BJ (cell line): Measurements from ENCODE around the gene C2orf78. TPM values are rescaled to one million over a fixed set of nuclear protein-coding genes. Genes with fewer than 3 reads are reported as not detected.
A peak's percentile ranks its signal among the peaks of the same experiment; 100 is the strongest.
"Not testable (repeated sequence)": the region's sequence is repeated elsewhere in the genome, so short reads cannot be mapped to it uniquely, and the experiment has no call there.

Experiments
- CTCF ChIA-PET: fragments of 350-600 bp; formaldehyde crosslinking; extraction: SDS; loops from one replicate; lab custom pipeline; 2021; ENCODE audit warnings: antibody characterized with exemption, inconsistent platforms; lab: Yijun Ruan, JAX
- POLR2A ChIA-PET: fragments of 300-600 bp; sonication (Branson Sonifier 250); formaldehyde crosslinking; extraction: SDS; loops from one replicate; lab custom pipeline; 2021; ENCODE audit warnings: antibody characterized with exemption; lab: Charles Lee
- DNase-seq: peaks from one replicate; pipeline ENCODE4 v3.0.0-alpha.2; 2011; ENCODE audit warnings: low read depth
- H3K27me3 ChIP-seq: 2 replicates; pipeline ENCODE4 v1.6.0; 2011; ENCODE audit warnings: low read length; ENCODE audit not compliant: control insufficient read depth, insufficient read depth
- H3K36me3 ChIP-seq: 2 replicates; pipeline ENCODE4 v1.5.1; 2011; ENCODE audit warnings: low read length; ENCODE audit not compliant: control insufficient read depth, insufficient read depth
- H3K4me3 ChIP-seq: 2 replicates; pipeline ENCODE4 v1.5.1; 2011; ENCODE audit warnings: low read depth, mild to moderate bottlenecking, control low read depth, low read length
- CTCF ChIP-seq: IDR thresholded peaks from 2 replicates; pipeline ENCODE4 v1.5.1; 2011; ENCODE audit warnings: low read depth, mild to moderate bottlenecking, control low read depth, inconsistent platforms, low read length, moderate library complexity; ENCODE audit not compliant: insufficient read depth
- polyA plus RNA-seq: library from polyadenylated mRNA; depleted of rRNA; stranded (reverse); fragments of >200 nt; gene quantifications from 2 replicates; pipeline ENCODE4 v1.2.3, GENCODE V29; 2011

Gene C2orf78
- polyA plus RNA-seq, 1 experiment, result not detected

- POLR2A ChIA-PET, result no interaction called here
- H3K27me3 ChIP-seq, result no peaks in the 10 kb centered on the region
- CTCF ChIA-PET, result interaction anchor here (0.6 to 0.9 kb wide), 2 partner anchors 30 to 470 kb away, joined by 3 to 4 read pairs; no protein-coding TSS in a partner anchor
- peaks cover 2% of the 10 kb centered on the region; the same call in 1 of the 2 replicates for H3K36me3 ChIP-seq
- peak; percentile 70 for DNase-seq
- peak within 1 kb of the TSS; percentile 100 for H3K4me3 ChIP-seq
- TF ChIP-seq CTCF, result peak; percentile 96
Measured at GRCh38 chr2:73779467-73780236, 4.3 kb upstream of the C2orf78 start, which contains the start of gene DUSP11. Gene DUSP11, minus strand, starts transcription at chr2:73780103. Its CDS starts 129 bp downstream, at chr2:73779974.

GRCh38 chr2:73780237-73780582 is 3.8 kb upstream of the C2orf78 start:
- DNase-seq, result no peak
- CTCF ChIA-PET, result no interaction called here
- Histone ChIP-seq H3K4me3 (peak overlapping the region; percentile 100), H3K36me3 (0 out of 2 replicates have a peak, but pooled peaks cover 2% of the 10 kb centered on the region), H3K27me3 (no peaks in the 10 kb centered on the region)
- POLR2A ChIA-PET, result no interaction called here
- no peak for TF ChIP-seq CTCF

GRCh38 chr2:73783402-73783801 is 581 bp upstream of the C2orf78 start:
- H3K4me3 ChIP-seq, POLR2A ChIA-PET, CTCF ChIA-PET: not testable (repeated sequence)

GRCh38 chr2:73811878-73812277 is 27.9 kb downstream of the C2orf78 start:
- TF ChIP-seq CTCF, result no peak
- POLR2A ChIA-PET, result interaction anchor here (0.6 kb wide), 1 partner anchor 526 kb away, joined by 4 read pairs; no protein-coding TSS in a partner anchor
- Histone ChIP-seq H3K36me3 (no peaks in the 10 kb centered on the region), H3K27me3 (peaks cover 13% of the 10 kb centered on the region), H3K4me3 (no peak overlapping the region)
- no peak for DNase-seq
- CTCF ChIA-PET, result interaction anchor here (1.7 kb wide), 1 partner anchor 12 kb away, joined by 11 read pairs; no protein-coding TSS in a partner anchor

More at GRCh38 chr2:73783402-73783801, 581 bp upstream of the C2orf78 start:
- not testable (repeated sequence) for H3K36me3 ChIP-seq, DNase-seq, H3K27me3 ChIP-seq

- H3K27me3 ChIP-seq, result peaks cover 13% of the 10 kb centered on the region
- no peak for DNase-seq
- ChIA-PET POLR2A (no interaction called here), CTCF (interaction anchor here (1.7 kb wide), 1 partner anchor 11 kb away, joined by 11 read pairs; no protein-coding TSS in a partner anchor)
- H3K36me3 ChIP-seq, result no peaks in the 10 kb centered on the region
- no peak overlapping the region for H3K4me3 ChIP-seq
- TF ChIP-seq CTCF, result no peak
Measured at GRCh38 chr2:73812635-73813034, 28.7 kb downstream of the C2orf78 start.
